ENCODE results near the gene ETV1. TPM values are rescaled to one million over a fixed set of nuclear protein-coding genes. Genes with fewer than 3 reads are reported as not detected.

The ETV1 gene
- total and polyA plus RNA-seq, 2 experiments from 2014 or later = 5.9 to 8.4 TPM

GRCh38 chr7:13851736-13852135 is 137.7 kb downstream of the ETV1 start:
- Histone ChIP-seq H2AFZ (no peak overlapping the region), H4K20me1 (ENCODE audit: insufficient read depth, poor library complexity, severe bottlenecking) (no peaks in the 10 kb centered on the region), H3K79me2 (no peaks in the 10 kb centered on the region), H3K27me3 (no peaks in the 10 kb centered on the region), H3K9me2 (replicated peaks; ENCODE audit: insufficient read depth) (no peaks in the 10 kb centered on the region), H3K4me3 (no peak overlapping the region), H3K4me2 (no peak overlapping the region), H3K9me3 (ENCODE audit: low read depth) (no peaks in the 10 kb centered on the region), H3K36me3 (replicated peaks; ENCODE audit: insufficient read depth, low read depth) (no peaks in the 10 kb centered on the region), H3K4me1 (ENCODE audit: insufficient read depth) (no peaks in the 10 kb centered on the region), H3K27ac (no peak overlapping the region)
- TF ChIP-seq EZH2 (IDR thresholded peaks at IDR 0.05; ENCODE audit: borderline replicate concordance) (no peak), CTCF (IDR thresholded peaks at IDR 0.05; ENCODE audit: poor library complexity) (no peak), EZH2phosphoT487 (IDR thresholded peaks at IDR 0.05; ENCODE audit: low read depth, severe bottlenecking, unreplicated experiment) (no peak)
- 50% methylated on average over 4 of the region's 4 CpGs for WGBS (ENCODE audit: low lambda C conversion rate, missing lambda C conversion rate)
- DNase-seq (ENCODE audit: low spot score) = peak; percentile 12

- H3K4me3 ChIP-seq = no peak overlapping the region
- TF ChIP-seq EZH2phosphoT487 (IDR thresholded peaks at IDR 0.05; ENCODE audit: low read depth, severe bottlenecking, unreplicated experiment) = no peak
- no peak for TF ChIP-seq CTCF (IDR thresholded peaks at IDR 0.05; ENCODE audit: poor library complexity)
- TF ChIP-seq EZH2 (IDR thresholded peaks at IDR 0.05; ENCODE audit: borderline replicate concordance) = no peak
- DNase-seq (ENCODE audit: low spot score) = peak; percentile 60
- H3K36me3 ChIP-seq (replicated peaks; ENCODE audit: insufficient read depth, low read depth) = no peaks in the 10 kb centered on the region
- H3K27me3 ChIP-seq = no peaks in the 10 kb centered on the region
- H3K4me1 ChIP-seq (ENCODE audit: insufficient read depth) = no peaks in the 10 kb centered on the region
- no peaks in the 10 kb centered on the region for H3K9me3 ChIP-seq (ENCODE audit: low read depth)
- peak overlapping the region; percentile 36 for H3K27ac ChIP-seq
- 22% methylated on average over 2 of the region's 2 CpGs for WGBS (ENCODE audit: low lambda C conversion rate, missing lambda C conversion rate)
- H3K9me2 ChIP-seq (replicated peaks; ENCODE audit: insufficient read depth) = no peaks in the 10 kb centered on the region
- H2AFZ ChIP-seq = no peak overlapping the region
- no peak overlapping the region for H3K4me2 ChIP-seq
- no peaks in the 10 kb centered on the region for H4K20me1 ChIP-seq (ENCODE audit: insufficient read depth, poor library complexity, severe bottlenecking)
- no peaks in the 10 kb centered on the region for H3K79me2 ChIP-seq
Observed at GRCh38 chr7:13850185-13850752, 139.2 kb downstream of the ETV1 start.

GRCh38 chr7:13849163-13849892 is 140.1 kb downstream of the ETV1 start:
- no peaks in the 10 kb centered on the region for H3K27me3 ChIP-seq
- 88% methylated on average over 3 of the region's 3 CpGs for WGBS (ENCODE audit: low lambda C conversion rate, missing lambda C conversion rate)
- H3K27ac ChIP-seq = peak overlapping the region; percentile 6
- H3K9me2 ChIP-seq (replicated peaks; ENCODE audit: insufficient read depth) = no peaks in the 10 kb centered on the region
- no peaks in the 10 kb centered on the region for H3K36me3 ChIP-seq (replicated peaks; ENCODE audit: insufficient read depth, low read depth)
- DNase-seq (ENCODE audit: low spot score) = no peak
- H3K4me2 ChIP-seq = no peak overlapping the region
- no peaks in the 10 kb centered on the region for H3K79me2 ChIP-seq
- TF ChIP-seq EZH2phosphoT487 (IDR thresholded peaks at IDR 0.05; ENCODE audit: low read depth, severe bottlenecking, unreplicated experiment) (no peak), EZH2 (IDR thresholded peaks at IDR 0.05; ENCODE audit: borderline replicate concordance) (no peak), CTCF (IDR thresholded peaks at IDR 0.05; ENCODE audit: poor library complexity) (no peak)
- H3K4me3 ChIP-seq = no peak overlapping the region
- H2AFZ ChIP-seq = no peak overlapping the region
- H3K4me1 ChIP-seq (ENCODE audit: insufficient read depth) = no peaks in the 10 kb centered on the region
- no peaks in the 10 kb centered on the region for H3K9me3 ChIP-seq (ENCODE audit: low read depth)
- H4K20me1 ChIP-seq (ENCODE audit: insufficient read depth, poor library complexity, severe bottlenecking) = no peaks in the 10 kb centered on the region

Measured in hepatocyte (in vitro differentiated cells).